ENCODE results near the gene POTEC.
"Not testable (repeated sequence)": the region's sequence is repeated elsewhere in the genome, so short reads cannot be mapped to it uniquely, and the experiment has no call there.

The POTEC gene

GRCh38 chr18:14543446-14543964 lies at the start of gene POTEC:
Gene POTEC (minus strand): TSS chr18:14543600. CDS start chr18:14543146, 454 bp downstream.
- not testable (repeated sequence) for DNase-seq

GRCh38 chr18:14577971-14578370 lies 34.6 kb upstream of the POTEC start:
- no peak for DNase-seq

GRCh38 chr18:14559502-14559901 lies 16.1 kb upstream of the POTEC start:
- not testable (repeated sequence) for DNase-seq

GRCh38 chr18:14531659-14532058 lies 11.7 kb downstream of the POTEC start:
- DNase-seq, result not testable (repeated sequence)

- not testable (repeated sequence) for DNase-seq
Observed at GRCh38 chr18:14510707-14511106, 32.7 kb downstream of the POTEC start.

- not testable (repeated sequence) for DNase-seq
Observed at GRCh38 chr18:14503691-14504090, 39.7 kb downstream of the POTEC start.

- DNase-seq, result not testable (repeated sequence)
Observed at GRCh38 chr18:14501894-14502293, 41.5 kb downstream of the POTEC start.

- not testable (repeated sequence) for DNase-seq
Observed at GRCh38 chr18:14489256-14490014, 54.0 kb downstream of the POTEC start.

GRCh38 chr18:14488789-14489188 lies 54.6 kb downstream of the POTEC start:
- not testable (repeated sequence) for DNase-seq

- not testable (repeated sequence) for DNase-seq
Observed at GRCh38 chr18:14486926-14487580, 56.3 kb downstream of the POTEC start.

- not testable (repeated sequence) for DNase-seq
Observed at GRCh38 chr18:14479076-14479475, 64.3 kb downstream of the POTEC start.

GRCh38 chr18:14475520-14475919 lies 67.9 kb downstream of the POTEC start:
- not testable (repeated sequence) for DNase-seq

- not testable (repeated sequence) for DNase-seq
Observed at GRCh38 chr18:14474752-14475151, 68.6 kb downstream of the POTEC start.

- not testable (repeated sequence) for DNase-seq
Observed at GRCh38 chr18:14474007-14474720, 69.2 kb downstream of the POTEC start.

GRCh38 chr18:14473250-14474006 lies 70.0 kb downstream of the POTEC start:
- not testable (repeated sequence) for DNase-seq

GRCh38 chr18:14471286-14471685 lies 72.1 kb downstream of the POTEC start:
- DNase-seq, result not testable (repeated sequence)

- DNase-seq, result not testable (repeated sequence)
Observed at GRCh38 chr18:14470446-14470845, 73.0 kb downstream of the POTEC start.

- not testable (repeated sequence) for DNase-seq
Observed at GRCh38 chr18:14470046-14470445, 73.4 kb downstream of the POTEC start.

GRCh38 chr18:14465989-14466388 lies 77.4 kb downstream of the POTEC start:
- not testable (repeated sequence) for DNase-seq
